ENCODE results near the gene CCNJL. TPM values are rescaled to one million over a fixed set of nuclear protein-coding genes. Genes with fewer than 3 reads are reported as not detected.

CCNJL gene
- total RNA-seq, 1 experiment from 2014 or later: 20.9 TPM

DNA sequence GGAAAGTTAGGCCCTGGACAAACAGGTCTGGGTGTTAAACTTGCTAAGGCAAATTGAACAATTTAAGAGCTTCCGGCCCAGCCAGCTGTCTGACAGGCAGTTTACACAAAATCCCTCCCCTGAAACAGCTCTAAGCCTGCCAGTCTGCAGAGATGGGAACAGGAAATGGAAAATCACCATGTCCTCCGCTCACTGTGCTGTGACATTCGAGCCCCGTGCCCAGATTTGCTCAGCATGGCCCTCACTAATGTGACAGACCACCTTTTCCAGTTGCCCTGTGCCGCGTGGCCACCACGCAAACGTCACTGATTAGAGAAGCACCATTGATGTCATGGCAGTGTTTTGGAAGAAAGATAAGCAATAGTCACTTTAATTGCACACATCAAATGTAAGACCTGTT, 41.0 kb downstream of the CCNJL start:
- Histone ChIP-seq H3K36me3 (replicated peaks; ENCODE audit: control insufficient read depth, insufficient read depth, low read length) (peaks cover 5% of the 10 kb centered on the region), H3K4me3 (ENCODE audit: insufficient read depth, low read depth, low read length) (no peak overlapping the region), H3K27me3 (ENCODE audit: control insufficient read depth, insufficient read depth, low read length) (no peaks in the 10 kb centered on the region)
- no peak for DNase-seq

DNA sequence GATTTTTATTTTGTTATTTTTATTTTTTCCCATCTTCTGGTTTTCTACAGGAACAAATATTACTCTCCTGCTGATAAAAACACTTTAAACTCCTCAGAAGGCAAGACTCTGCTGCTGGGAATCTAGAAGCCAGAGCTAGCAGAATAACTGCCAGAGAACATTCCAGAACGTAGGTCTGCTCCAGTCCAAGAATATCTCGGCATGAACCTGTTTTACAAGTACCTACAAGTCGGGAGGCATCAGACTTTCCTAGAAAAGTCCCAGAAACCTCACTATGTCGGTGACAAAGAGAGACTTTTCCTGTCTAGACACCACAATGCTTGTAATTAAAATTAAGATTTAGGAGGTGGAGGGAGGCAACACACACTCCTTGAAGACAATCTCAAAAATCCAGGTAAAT, 41.7 kb downstream of the CCNJL start:
- Histone ChIP-seq H3K27me3 (ENCODE audit: control insufficient read depth, insufficient read depth, low read length) (no peaks in the 10 kb centered on the region), H3K36me3 (replicated peaks; ENCODE audit: control insufficient read depth, insufficient read depth, low read length) (peaks cover 5% of the 10 kb centered on the region), H3K4me3 (ENCODE audit: insufficient read depth, low read depth, low read length) (no peak overlapping the region)
- no peak for DNase-seq

DNA sequence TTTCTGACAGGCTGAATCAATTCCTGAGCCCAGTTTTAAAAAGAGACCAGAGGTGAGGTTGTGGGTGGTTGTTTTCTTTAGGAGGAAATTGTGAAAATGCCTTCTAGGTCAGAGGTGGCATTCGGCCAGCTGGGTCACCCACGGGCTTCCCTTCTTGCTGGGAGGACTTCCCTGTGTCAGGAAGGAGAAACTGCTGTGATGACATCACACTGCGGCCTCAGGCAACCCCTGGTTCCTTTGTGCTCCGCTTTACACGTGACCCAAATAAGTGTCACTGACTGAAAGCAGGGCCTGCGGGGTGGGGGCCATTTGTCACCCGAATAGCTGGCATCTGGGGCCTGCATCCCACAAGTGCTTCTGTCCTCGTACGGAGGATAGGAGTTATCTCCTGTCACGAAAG, 43.3 kb downstream of the CCNJL start:
- no peaks in the 10 kb centered on the region for H3K27me3 ChIP-seq (ENCODE audit: control insufficient read depth, insufficient read depth, low read length)
- no peak overlapping the region for H3K4me3 ChIP-seq (ENCODE audit: insufficient read depth, low read depth, low read length)
- no peak for DNase-seq
- H3K36me3 ChIP-seq (replicated peaks; ENCODE audit: control insufficient read depth, insufficient read depth, low read length): peaks cover 5% of the 10 kb centered on the region

DNA sequence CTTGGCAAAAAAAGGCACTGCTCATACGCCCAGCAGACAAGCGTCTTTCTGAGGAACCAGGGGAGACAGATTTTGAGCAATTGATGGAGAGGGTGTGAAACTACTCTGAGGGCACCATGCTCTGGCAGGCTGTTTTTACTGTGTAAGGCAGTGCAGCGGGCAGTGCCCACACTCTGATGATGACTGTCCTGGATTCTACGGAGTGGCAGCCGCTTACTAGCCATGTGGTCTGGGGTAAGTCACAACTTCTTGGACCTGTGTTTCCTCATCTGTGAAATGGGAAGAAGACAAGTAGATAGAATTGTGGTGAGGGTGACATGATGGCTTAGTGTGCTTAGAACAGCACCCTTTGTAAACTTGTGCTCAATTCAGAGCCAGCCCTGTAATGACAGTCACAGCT, 44.2 kb downstream of the CCNJL start:
- H3K36me3 ChIP-seq (replicated peaks; ENCODE audit: control insufficient read depth, insufficient read depth, low read length): peaks cover 5% of the 10 kb centered on the region
- no peak for DNase-seq
- H3K27me3 ChIP-seq (ENCODE audit: control insufficient read depth, insufficient read depth, low read length): no peaks in the 10 kb centered on the region
- no peak overlapping the region for H3K4me3 ChIP-seq (ENCODE audit: insufficient read depth, low read depth, low read length)

DNA sequence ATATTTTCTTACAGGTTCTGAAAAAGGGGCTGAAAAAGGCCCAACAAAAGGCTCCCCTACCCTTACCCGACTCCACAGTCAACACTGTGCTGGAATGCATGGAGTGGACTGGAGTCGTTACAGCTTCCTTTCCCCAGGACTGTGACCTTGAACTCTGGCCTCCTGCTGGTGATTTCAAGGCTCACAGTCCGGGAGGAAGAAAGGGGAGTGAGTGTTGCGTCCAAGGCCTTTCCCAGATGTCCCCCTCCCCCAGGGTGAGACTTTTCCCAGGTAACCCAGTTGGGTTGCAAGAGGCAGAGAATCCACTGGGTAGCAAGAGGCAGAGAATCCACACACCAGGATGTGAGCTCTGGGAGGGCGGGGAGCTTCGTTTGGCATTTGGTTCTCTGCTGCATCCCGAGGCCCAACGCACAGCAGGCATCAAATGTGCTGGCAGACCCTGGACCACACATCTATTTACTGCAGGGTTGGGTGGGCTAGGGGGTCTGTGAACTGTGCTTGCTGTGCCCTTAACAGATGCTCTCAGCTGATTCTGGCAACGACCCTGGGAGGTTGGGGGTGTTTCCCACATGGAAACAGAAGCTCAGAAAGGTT, 45.5 kb downstream of the CCNJL start:
- DNase-seq: peak; percentile 74
- Histone ChIP-seq H3K36me3 (replicated peaks; ENCODE audit: control insufficient read depth, insufficient read depth, low read length) (peaks cover 5% of the 10 kb centered on the region), H3K27me3 (ENCODE audit: control insufficient read depth, insufficient read depth, low read length) (no peaks in the 10 kb centered on the region), H3K4me3 (ENCODE audit: insufficient read depth, low read depth, low read length) (no peak overlapping the region)

DNA sequence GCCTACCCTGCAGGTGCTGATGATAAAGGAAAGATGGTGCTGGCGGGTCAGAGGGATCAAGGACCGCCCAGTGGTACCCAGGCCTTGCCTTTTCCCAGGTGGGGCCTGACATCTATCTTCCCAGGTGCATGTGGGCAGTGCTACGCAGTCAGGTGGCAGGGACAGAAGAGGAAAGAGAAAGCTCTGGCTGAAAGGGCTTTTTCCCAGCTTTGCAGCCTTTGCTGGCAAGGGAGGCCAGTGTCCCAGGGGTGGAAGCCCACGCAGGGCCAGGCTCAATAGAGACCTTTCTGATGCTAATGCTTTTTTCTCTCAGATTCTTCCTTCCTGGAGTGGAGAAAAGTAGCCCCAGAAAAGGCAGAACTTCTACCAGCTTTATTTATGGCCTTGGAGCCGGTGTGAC, 46.3 kb downstream of the CCNJL start:
- Histone ChIP-seq H3K4me3 (ENCODE audit: insufficient read depth, low read depth, low read length) (no peak overlapping the region), H3K36me3 (replicated peaks; ENCODE audit: control insufficient read depth, insufficient read depth, low read length) (peaks cover 5% of the 10 kb centered on the region), H3K27me3 (ENCODE audit: control insufficient read depth, insufficient read depth, low read length) (no peaks in the 10 kb centered on the region)
- DNase-seq: peak; percentile 69

DNA sequence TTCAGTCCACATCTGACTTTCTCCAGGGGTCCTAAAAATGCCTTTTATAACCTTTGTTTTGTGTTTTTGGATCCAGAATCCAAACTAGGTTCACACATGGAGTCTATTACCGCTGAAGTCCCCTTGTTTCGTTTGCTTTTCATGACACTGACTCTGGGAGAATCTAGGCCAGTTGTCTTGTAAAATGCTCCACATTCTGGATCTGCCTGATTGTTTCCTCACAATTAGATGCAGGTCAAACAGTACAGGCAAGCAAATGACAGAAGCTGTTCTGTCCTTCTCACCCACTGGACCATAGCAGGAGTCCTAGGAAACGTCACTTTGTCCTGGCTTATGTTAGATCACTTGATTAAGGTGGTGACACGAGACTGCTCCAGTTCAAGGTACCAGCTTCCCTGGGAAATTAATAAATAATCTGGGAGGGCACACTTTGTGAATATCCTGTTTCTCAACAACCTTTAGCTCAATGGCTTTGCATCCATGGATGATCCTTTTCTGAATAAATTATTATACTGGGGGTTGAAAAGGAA, 49.0 kb downstream of the CCNJL start:
- no peak for DNase-seq
- no peaks in the 10 kb centered on the region for H3K27me3 ChIP-seq (ENCODE audit: control insufficient read depth, insufficient read depth, low read length)
- no peak overlapping the region for H3K4me3 ChIP-seq (ENCODE audit: insufficient read depth, low read depth, low read length)
- H3K36me3 ChIP-seq (replicated peaks; ENCODE audit: control insufficient read depth, insufficient read depth, low read length): peaks cover 7% of the 10 kb centered on the region

DNA sequence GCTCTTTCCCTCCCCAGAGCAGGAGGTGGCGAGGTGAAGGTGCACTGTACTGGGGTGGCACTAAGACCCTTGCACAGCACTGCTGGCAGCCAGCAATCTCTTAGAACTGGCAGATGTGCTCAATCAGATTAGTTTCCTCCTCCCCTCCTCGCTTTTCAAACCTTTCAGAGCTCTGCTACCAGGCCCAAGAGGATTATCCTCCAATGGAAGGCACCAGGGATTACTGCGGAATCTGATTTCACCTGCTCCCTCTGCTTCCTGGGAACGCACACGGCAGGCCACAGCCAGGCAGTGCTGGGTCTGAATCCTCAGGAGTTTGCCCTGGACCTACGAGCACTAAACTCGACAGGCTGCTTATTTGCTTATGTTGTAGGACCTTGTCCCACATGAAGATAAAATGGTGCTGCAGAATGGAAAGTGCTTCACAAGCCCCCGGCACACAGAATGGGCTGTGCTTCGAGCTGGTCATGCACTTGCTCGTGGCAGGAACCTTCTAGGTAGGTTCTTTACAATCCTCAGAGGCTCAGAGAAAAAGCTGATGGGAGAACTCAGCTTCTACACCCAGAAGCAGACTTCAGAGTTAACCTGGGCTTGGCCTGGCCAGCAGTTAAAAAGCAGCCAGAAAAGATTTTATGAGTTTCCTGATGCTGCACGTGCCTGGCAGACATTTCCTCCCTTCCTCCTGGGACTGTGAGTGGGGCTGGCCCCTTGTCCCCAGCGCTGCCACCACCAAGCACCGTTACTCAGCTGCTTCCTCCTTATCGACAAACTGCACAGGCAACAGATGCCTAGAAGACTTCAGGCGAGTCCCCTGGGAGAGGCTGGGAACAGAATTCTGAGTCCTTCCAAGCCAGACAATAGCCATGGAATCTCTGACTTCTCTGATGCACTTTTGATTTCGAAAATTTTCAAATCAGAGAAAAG, 50.0 kb downstream of the CCNJL start:
- H3K4me3 ChIP-seq (ENCODE audit: insufficient read depth, low read depth, low read length): no peak overlapping the region
- peak; percentile 65 for DNase-seq

DNA sequence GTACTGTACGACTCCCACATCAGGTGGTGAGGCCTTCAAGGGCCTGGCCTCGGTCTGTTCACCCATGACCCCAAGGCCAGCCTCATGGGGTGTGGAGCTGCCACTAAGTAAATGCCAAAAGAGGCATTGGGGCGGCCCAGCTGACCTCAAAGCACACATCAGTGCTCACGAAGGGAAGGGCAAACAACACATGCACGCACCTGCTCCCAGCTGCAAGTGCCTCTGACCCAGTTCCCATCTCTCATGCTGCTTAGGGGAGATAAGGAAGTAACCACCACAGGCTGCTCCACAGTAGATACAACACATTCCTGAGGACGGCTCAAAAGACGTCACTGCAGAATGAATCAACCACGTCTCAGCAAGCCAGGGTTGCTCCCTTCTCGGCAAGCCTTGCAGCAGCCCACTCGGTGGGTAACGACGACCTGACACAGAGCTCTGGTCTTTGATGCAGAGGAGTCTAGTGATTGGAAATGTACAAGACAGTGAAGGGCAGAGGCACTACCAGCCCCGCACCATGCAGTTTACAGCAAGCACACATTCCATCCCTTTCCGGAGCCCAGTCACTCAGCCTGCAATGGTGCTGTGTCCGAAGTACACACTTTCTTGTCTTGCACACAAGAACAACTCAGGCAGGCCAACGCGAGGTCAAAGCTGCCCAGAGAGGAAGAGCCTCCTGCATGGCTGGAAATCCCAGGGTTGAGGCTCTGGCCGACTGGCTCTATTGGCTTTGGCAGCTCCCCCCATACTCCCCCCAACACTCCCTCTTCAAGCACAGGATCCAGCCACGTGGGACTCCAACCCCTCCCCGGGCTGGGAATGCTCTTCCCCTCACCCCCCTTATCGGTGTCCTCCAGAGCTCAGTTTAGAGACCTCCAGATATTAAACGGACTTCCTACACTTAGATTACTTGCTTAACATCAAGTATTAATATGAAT, 51.2 kb downstream of the CCNJL start:
- H3K27me3 ChIP-seq (ENCODE audit: control insufficient read depth, insufficient read depth, low read length): no peaks in the 10 kb centered on the region
- H3K4me3 ChIP-seq (ENCODE audit: insufficient read depth, low read depth, low read length): no peak overlapping the region
- H3K36me3 ChIP-seq (replicated peaks; ENCODE audit: control insufficient read depth, insufficient read depth, low read length): peaks cover 3% of the 10 kb centered on the region
- DNase-seq: no peak

More for the DNA sequence above, 50.0 kb downstream of the CCNJL start:
- Histone ChIP-seq H3K36me3 (replicated peaks; ENCODE audit: control insufficient read depth, insufficient read depth, low read length) (peaks cover 3% of the 10 kb centered on the region), H3K27me3 (ENCODE audit: control insufficient read depth, insufficient read depth, low read length) (no peaks in the 10 kb centered on the region)

DNA sequence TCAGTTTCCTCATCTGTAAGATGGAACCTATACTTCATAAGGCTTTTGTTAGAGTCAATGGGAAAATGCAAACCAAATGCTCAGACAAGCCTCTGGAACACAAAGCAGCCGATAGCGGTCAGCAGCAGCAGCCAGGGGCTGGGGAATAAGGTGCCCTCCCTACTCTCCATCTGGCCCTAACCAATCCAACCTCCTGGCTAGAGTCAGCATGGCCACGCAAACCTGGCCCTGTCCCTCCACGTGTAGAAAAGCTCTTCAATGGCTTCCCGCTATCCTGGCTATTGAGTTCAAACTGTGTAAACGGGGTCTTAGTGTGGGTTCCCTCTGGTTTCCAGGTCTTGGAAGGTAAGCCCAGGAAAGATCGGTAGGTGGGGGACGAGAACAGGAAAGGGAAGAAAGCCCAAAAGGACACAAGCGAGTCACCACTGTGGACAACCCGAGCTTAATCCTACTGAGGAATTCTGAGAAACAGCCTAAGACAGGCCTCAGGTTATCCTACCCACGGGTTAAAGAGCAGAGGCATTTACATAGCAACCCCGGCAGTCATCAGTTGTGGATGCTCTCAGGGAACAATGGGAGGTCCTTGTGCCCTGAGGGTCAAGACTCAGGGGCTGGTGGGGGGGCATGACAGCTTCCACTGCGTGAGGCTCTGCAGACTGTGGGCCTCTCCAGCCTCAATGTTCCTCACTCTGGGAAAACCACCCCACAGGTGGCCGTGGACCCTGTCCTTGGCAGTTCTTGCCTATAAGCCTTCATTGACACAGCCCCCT, 52.2 kb downstream of the CCNJL start:
- peak; percentile 58 for DNase-seq
- no peak overlapping the region for H3K4me3 ChIP-seq (ENCODE audit: insufficient read depth, low read depth, low read length)
- H3K27me3 ChIP-seq (ENCODE audit: control insufficient read depth, insufficient read depth, low read length): no peaks in the 10 kb centered on the region
- peaks cover 5% of the 10 kb centered on the region for H3K36me3 ChIP-seq (replicated peaks; ENCODE audit: control insufficient read depth, insufficient read depth, low read length)

DNA sequence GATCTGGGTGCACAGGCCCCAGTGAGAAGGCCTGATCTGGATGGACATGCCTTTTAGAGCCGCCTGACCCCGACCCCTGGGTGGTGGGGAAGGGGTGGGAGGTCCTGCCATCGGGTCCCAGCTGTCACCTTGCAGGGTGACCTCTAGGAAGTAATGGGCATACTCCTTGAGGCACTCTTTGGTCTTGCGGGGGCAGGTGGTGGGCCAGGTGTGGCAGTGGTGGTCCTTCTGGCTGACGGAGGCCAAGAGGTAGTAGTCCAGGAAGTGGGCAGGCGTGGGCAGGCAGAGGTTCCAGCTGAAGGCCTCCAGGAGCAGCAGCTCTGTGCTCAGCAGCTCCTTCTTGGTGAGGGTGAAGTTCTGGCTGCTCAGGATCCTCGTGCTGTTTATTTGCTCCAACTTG, 53.0 kb downstream of the CCNJL start:
- no peak overlapping the region for H3K4me3 ChIP-seq (ENCODE audit: insufficient read depth, low read depth, low read length)
- no peaks in the 10 kb centered on the region for H3K27me3 ChIP-seq (ENCODE audit: control insufficient read depth, insufficient read depth, low read length)
- no peak for DNase-seq
- H3K36me3 ChIP-seq (replicated peaks; ENCODE audit: control insufficient read depth, insufficient read depth, low read length): peaks cover 8% of the 10 kb centered on the region

DNA sequence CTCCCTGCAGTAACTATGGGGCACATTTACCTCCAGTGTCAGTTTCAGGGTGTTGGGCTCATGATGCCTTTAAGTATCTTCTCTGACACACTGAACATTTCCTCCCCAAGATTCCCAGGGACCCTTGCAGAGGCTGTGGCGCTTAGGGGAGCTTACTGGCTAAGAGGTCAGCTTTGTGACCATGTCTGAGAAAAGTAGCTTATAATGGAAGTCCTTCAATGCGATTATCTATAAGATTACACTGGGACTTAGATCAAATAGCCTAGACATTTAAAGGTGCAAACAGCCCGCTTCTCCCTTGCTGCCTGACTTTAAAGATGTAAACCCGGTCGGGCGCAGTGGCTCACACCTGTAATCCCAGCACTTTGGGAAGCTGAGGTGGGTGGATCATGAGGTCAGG, 57.7 kb downstream of the CCNJL start:
- DNase-seq: no peak
- H3K36me3 ChIP-seq (replicated peaks; ENCODE audit: control insufficient read depth, insufficient read depth, low read length): peaks cover 20% of the 10 kb centered on the region

DNA sequence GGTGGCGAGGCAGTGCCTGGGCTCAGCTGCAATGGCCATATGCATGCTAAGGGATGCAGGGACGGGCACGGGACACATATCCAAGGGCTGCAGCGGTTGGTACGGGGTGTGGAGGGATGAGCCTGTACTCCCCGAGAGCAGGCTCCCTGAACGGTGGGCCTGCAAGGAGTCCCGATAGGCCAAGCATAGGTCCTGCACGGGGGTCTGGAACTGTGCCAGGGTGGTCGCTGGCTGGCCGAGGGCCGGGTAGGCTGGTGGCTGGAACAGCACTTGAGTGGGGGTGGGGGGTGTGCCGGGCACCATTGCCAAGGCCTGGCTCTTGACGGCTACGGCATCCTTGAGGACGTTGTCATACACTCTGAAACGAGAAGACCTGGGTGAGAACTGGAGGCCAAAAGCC, 58.9 kb downstream of the CCNJL start:
- DNase-seq: no peak
- Histone ChIP-seq H3K36me3 (replicated peaks; ENCODE audit: control insufficient read depth, insufficient read depth, low read length) (peaks cover 16% of the 10 kb centered on the region), H3K27me3 (ENCODE audit: control insufficient read depth, insufficient read depth, low read length) (no peaks in the 10 kb centered on the region), H3K4me3 (ENCODE audit: insufficient read depth, low read depth, low read length) (no peak overlapping the region)

More for the DNA sequence above, 57.7 kb downstream of the CCNJL start:
- no peak overlapping the region for H3K4me3 ChIP-seq (ENCODE audit: insufficient read depth, low read depth, low read length)
- no peaks in the 10 kb centered on the region for H3K27me3 ChIP-seq (ENCODE audit: control insufficient read depth, insufficient read depth, low read length)

DNA sequence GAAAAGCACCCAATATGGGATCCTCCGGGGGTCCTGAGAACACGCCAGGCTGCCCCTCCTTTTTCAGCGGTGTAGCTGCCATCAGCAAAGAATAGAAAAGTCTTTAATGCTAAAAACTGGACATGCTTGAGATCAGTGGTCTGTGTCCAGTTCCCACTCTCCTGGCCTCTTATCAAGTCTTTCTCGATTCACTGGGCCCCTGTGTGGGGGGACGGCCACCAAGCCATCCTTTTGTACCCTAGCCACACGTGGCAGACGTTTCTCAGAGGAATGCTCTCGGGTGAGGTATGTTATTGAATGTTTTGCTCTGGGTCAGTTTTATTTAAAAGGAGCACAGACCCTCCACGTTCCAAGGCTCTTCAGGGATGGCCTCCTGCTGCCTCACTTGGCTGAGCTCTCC, 59.4 kb downstream of the CCNJL start:
- no peak for DNase-seq
- Histone ChIP-seq H3K27me3 (ENCODE audit: control insufficient read depth, insufficient read depth, low read length) (no peaks in the 10 kb centered on the region), H3K36me3 (replicated peaks; ENCODE audit: control insufficient read depth, insufficient read depth, low read length) (peaks cover 16% of the 10 kb centered on the region), H3K4me3 (ENCODE audit: insufficient read depth, low read depth, low read length) (no peak overlapping the region)

All from H7 (cell line).